DOHH2 (cell line): ENCODE results near the gene CLEC14A.

Source experiments
- H3F3A ChIP-seq: fragments of 200-600 bp; sonication (generic), shearing (Covaris generic); 2 replicates; pipeline ENCODE4 v1.6.0; 2016; ENCODE audit warnings: antibody characterized with exemption, mild to moderate bottlenecking; ENCODE audit not compliant: control insufficient read depth, insufficient read depth
- H3K27ac ChIP-seq: fragments of 200-600 bp; sonication (generic); 2 replicates; pipeline ENCODE4 v1.5.1; 2014; ENCODE audit warnings: low read depth, mild to moderate bottlenecking, low read length, moderate library complexity
- H3K27me3 ChIP-seq: fragments of 200-600 bp; sonication (generic); 2 replicates; pipeline ENCODE4 v1.6.1; 2014; ENCODE audit warnings: mild to moderate bottlenecking, low read length, mixed read lengths; ENCODE audit not compliant: control insufficient read depth
- H3K36me3 ChIP-seq: fragments of 200-600 bp; sonication (generic); 2 replicates; pipeline ENCODE4 v1.6.1; 2014; ENCODE audit warnings: mild to moderate bottlenecking, low read length, moderate library complexity, mixed read lengths; ENCODE audit not compliant: control insufficient read depth
- H3K4me1 ChIP-seq: fragments of 200-600 bp; sonication (generic); 2 replicates; pipeline ENCODE4 v1.6.1; 2014; ENCODE audit warnings: mild to moderate bottlenecking, low read length, mixed read lengths; ENCODE audit not compliant: control insufficient read depth
- H3K4me2 ChIP-seq: fragments of 200-600 bp; sonication (generic); 2 replicates; pipeline ENCODE4 v1.6.0; 2014; ENCODE audit warnings: mild to moderate bottlenecking, low read length, moderate library complexity
- H3K4me3 ChIP-seq: fragments of 200-600 bp; sonication (generic); 2 replicates; pipeline ENCODE4 v1.5.1; 2014; ENCODE audit warnings: mild to moderate bottlenecking, low read length, mixed read lengths
- H3K79me2 ChIP-seq: fragments of 200-600 bp; sonication (generic); 2 replicates; pipeline ENCODE4 v1.6.1; 2014; ENCODE audit warnings: mild to moderate bottlenecking, low read length, mixed read lengths; ENCODE audit not compliant: control insufficient read depth
- H3K9me2 ChIP-seq: fragments of 200-600 bp; sonication (generic); replicated peaks from 2 replicates; pipeline ENCODE4 v1.6.1; 2014; ENCODE audit warnings: mild to moderate bottlenecking, low read length, mixed read lengths; ENCODE audit not compliant: control insufficient read depth
- H3K9me3 ChIP-seq: fragments of 200-600 bp; sonication (generic); 2 replicates; pipeline ENCODE4 v1.6.1; 2014; ENCODE audit warnings: antibody characterized with exemption, low read length, mixed read lengths; ENCODE audit not compliant: control insufficient read depth, insufficient read depth
- H4K20me1 ChIP-seq: fragments of 200-600 bp; sonication (generic); 2 replicates; pipeline ENCODE4 v1.6.0; 2014; ENCODE audit warnings: low read depth, mild to moderate bottlenecking, antibody characterized with exemption, low read length, moderate library complexity; ENCODE audit not compliant: control insufficient read depth, insufficient read depth
- CTCF ChIP-seq: fragments of 200-600 bp; sonication (generic); IDR thresholded peaks from one replicate; pipeline ENCODE4 v1.5.1; 2014; ENCODE audit warnings: antibody characterized with exemption, mild to moderate bottlenecking, low read depth, low read length; ENCODE audit not compliant: poor library complexity, severe bottlenecking
- EZH2phosphoT487 ChIP-seq: fragments of 200-600 bp; sonication (generic); IDR thresholded peaks from 2 replicates; pipeline ENCODE4 v1.6.1; 2017; ENCODE audit warnings: borderline replicate concordance, mild to moderate bottlenecking, antibody characterized with exemption, low read length, moderate library complexity, mixed read lengths

CLEC14A gene

GRCh38 chr14:38248321-38249028 lies 7.4 kb downstream of the CLEC14A start:
- H3K4me2 ChIP-seq: no peak overlapping the region
- no peaks in the 10 kb centered on the region for H3F3A ChIP-seq
- no peaks in the 10 kb centered on the region for H3K9me2 ChIP-seq
- no peaks in the 10 kb centered on the region for H3K27me3 ChIP-seq
- H3K27ac ChIP-seq: no peak overlapping the region
- H3K36me3 ChIP-seq: no peaks in the 10 kb centered on the region
- no peaks in the 10 kb centered on the region for H3K79me2 ChIP-seq
- H3K4me1 ChIP-seq: no peaks in the 10 kb centered on the region
- TF ChIP-seq EZH2phosphoT487: no peak
- peak; percentile 27 for TF ChIP-seq CTCF
- no peak overlapping the region for H3K4me3 ChIP-seq
- no peaks in the 10 kb centered on the region for H4K20me1 ChIP-seq
- H3K9me3 ChIP-seq: no peaks in the 10 kb centered on the region

- no peaks in the 10 kb centered on the region for H3K27me3 ChIP-seq
- no peak overlapping the region for H3K4me3 ChIP-seq
- H3K79me2 ChIP-seq: no peaks in the 10 kb centered on the region
Observed at GRCh38 chr14:38243696-38244240, 12.1 kb downstream of the CLEC14A start.

GRCh38 chr14:38238878-38239277 lies 17.0 kb downstream of the CLEC14A start:
- Histone ChIP-seq H3K9me2 (no peaks in the 10 kb centered on the region), H3K27me3 (no peaks in the 10 kb centered on the region), H3K4me3 (no peak overlapping the region), H3K27ac (no peak overlapping the region), H3F3A (no peaks in the 10 kb centered on the region), H3K9me3 (no peaks in the 10 kb centered on the region), H4K20me1 (no peaks in the 10 kb centered on the region), H3K4me1 (no peaks in the 10 kb centered on the region), H3K79me2 (no peaks in the 10 kb centered on the region), H3K4me2 (no peak overlapping the region), H3K36me3 (no peaks in the 10 kb centered on the region)
- no peak for TF ChIP-seq EZH2phosphoT487
- TF ChIP-seq CTCF: no peak

More at GRCh38 chr14:38243696-38244240, 12.1 kb downstream of the CLEC14A start:
- Histone ChIP-seq H3K4me1 (no peaks in the 10 kb centered on the region), H4K20me1 (no peaks in the 10 kb centered on the region), H3F3A (no peaks in the 10 kb centered on the region), H3K9me2 (no peaks in the 10 kb centered on the region), H3K4me2 (no peak overlapping the region), H3K36me3 (no peaks in the 10 kb centered on the region), H3K9me3 (no peaks in the 10 kb centered on the region), H3K27ac (no peak overlapping the region)
- no peak for TF ChIP-seq EZH2phosphoT487
- TF ChIP-seq CTCF: no peak
